Measurements from ENCODE around the gene TSPO2.

TSPO2 gene

GRCh38 chr6:41072836-41073202 lies 30.6 kb downstream of the TSPO2 start, which contains the start of gene NFYA:
NFYA (plus strand) TSS chr6:41072974; CDS start chr6:41079090, 6,116 bp downstream.
- Histone ChIP-seq H3K18ac (ENCODE audit: low read length) (peak within 1 kb of the TSS; percentile 100), H3K27ac (ENCODE audit: low read depth, low read length) (peak within 1 kb of the TSS; percentile 90), H4K91ac (ENCODE audit: low read depth, low read length) (peak within 1 kb of the TSS; percentile 100), H3K9ac (ENCODE audit: low read length) (peak within 1 kb of the TSS; percentile 95), H3K23ac (ENCODE audit: low read length) (no peak within 1 kb of the TSS), H3K4me2 (ENCODE audit: low read length) (peak within 1 kb of the TSS; percentile 95), H2AK5ac (ENCODE audit: low read length) (peak within 1 kb of the TSS; percentile 100), H3K27me3 (ENCODE audit: insufficient read depth, low read length) (no peaks in the 10 kb centered on the region), H3K79me2 (ENCODE audit: control insufficient read depth, insufficient read depth, low read length, poor library complexity) (peaks cover 21% of the 10 kb centered on the region), H3K14ac (ENCODE audit: low read length) (peak within 1 kb of the TSS; percentile 100), H2BK5ac (ENCODE audit: low read depth, low read length, poor library complexity) (peak within 1 kb of the TSS; percentile 99), H3K36me3 (ENCODE audit: control insufficient read depth in 1 of 2, insufficient read depth in 2 of 2, low read length in 2 of 2) (peaks cover 0 to 2% of the 10 kb centered on the region in 2 experiments), H3K4me3 (ENCODE audit: low read depth, low read length) (peak within 1 kb of the TSS; percentile 91), H4K12ac (ENCODE audit: low read depth, low read length) (peak within 1 kb of the TSS; percentile 100), H3K4ac (ENCODE audit: low read depth, low read length) (peak within 1 kb of the TSS; percentile 100), H2BK120ac (ENCODE audit: insufficient read depth, low read length, poor library complexity) (peak within 1 kb of the TSS; percentile 100), H2AFZ (ENCODE audit: insufficient read depth, low read length, poor library complexity) (peak within 1 kb of the TSS; percentile 100), H3K4me1 (ENCODE audit: control insufficient read depth in 1 of 2, insufficient read depth in 2 of 2, low read length in 2 of 2) (peaks cover 2 to 4% of the 10 kb centered on the region in 2 experiments), H2BK12ac (ENCODE audit: low read length) (peak within 1 kb of the TSS; percentile 52), H4K8ac (ENCODE audit: low read depth, low read length) (peak within 1 kb of the TSS; percentile 98), H3K9me3 (ENCODE audit: insufficient read depth, low read depth, low read length) (no peaks in the 10 kb centered on the region), H3K79me1 (ENCODE audit: low read length) (peaks cover 19% of the 10 kb centered on the region)
- DNase-seq = no peak
- WGBS (ENCODE audit: extremely low coverage, insufficient coverage, insufficient read length) = no CpG with 5 or more reads among the region's 37 CpGs

GRCh38 chr6:41073203-41073967 lies 31.1 kb downstream of the TSPO2 start:
- Histone ChIP-seq H2BK12ac (ENCODE audit: low read length) (peak overlapping the region; percentile 52), H3K9ac (ENCODE audit: low read length) (peak overlapping the region; percentile 95), H4K8ac (ENCODE audit: low read depth, low read length) (peak overlapping the region; percentile 97), H3K14ac (ENCODE audit: low read length) (peak overlapping the region; percentile 100), H4K91ac (ENCODE audit: low read depth, low read length) (peak overlapping the region; percentile 100), H3K27me3 (ENCODE audit: insufficient read depth, low read length) (no peaks in the 10 kb centered on the region), H3K79me2 (ENCODE audit: control insufficient read depth, insufficient read depth, low read length, poor library complexity) (peaks cover 21% of the 10 kb centered on the region), H3K4ac (ENCODE audit: low read depth, low read length) (peak overlapping the region; percentile 100), H3K9me3 (ENCODE audit: insufficient read depth, low read depth, low read length) (no peaks in the 10 kb centered on the region), H2AFZ (ENCODE audit: insufficient read depth, low read length, poor library complexity) (peak overlapping the region; percentile 100), H4K12ac (ENCODE audit: low read depth, low read length) (peak overlapping the region; percentile 100), H3K4me1 (ENCODE audit: control insufficient read depth in 1 of 2, insufficient read depth in 2 of 2, low read length in 2 of 2) (peaks cover 2 to 4% of the 10 kb centered on the region in 2 experiments), H3K27ac (ENCODE audit: low read depth, low read length) (peak overlapping the region; percentile 90), H3K18ac (ENCODE audit: low read length) (peak overlapping the region; percentile 100), H3K4me2 (ENCODE audit: low read length) (peak overlapping the region; percentile 95), H3K36me3 (ENCODE audit: control insufficient read depth in 1 of 2, insufficient read depth in 2 of 2, low read length in 2 of 2) (peaks cover 0 to 2% of the 10 kb centered on the region in 2 experiments), H2BK5ac (ENCODE audit: low read depth, low read length, poor library complexity) (peak overlapping the region; percentile 99), H3K4me3 (ENCODE audit: low read depth, low read length) (peak overlapping the region; percentile 91), H2AK5ac (ENCODE audit: low read length) (peak overlapping the region; percentile 100), H3K23ac (ENCODE audit: low read length) (no peak overlapping the region), H3K79me1 (ENCODE audit: low read length) (peaks cover 19% of the 10 kb centered on the region), H2BK120ac (ENCODE audit: insufficient read depth, low read length, poor library complexity) (peak overlapping the region; percentile 100)
- WGBS (ENCODE audit: extremely low coverage, insufficient coverage, insufficient read length) = no CpG with 5 or more reads among the region's 74 CpGs
- DNase-seq = peak; percentile 86 to 89

GRCh38 chr6:41073968-41074691 lies 31.9 kb downstream of the TSPO2 start:
- Histone ChIP-seq H3K4me1 (ENCODE audit: control insufficient read depth in 1 of 2, insufficient read depth in 2 of 2, low read length in 2 of 2) (peaks cover 2 to 4% of the 10 kb centered on the region in 2 experiments), H2BK120ac (ENCODE audit: insufficient read depth, low read length, poor library complexity) (no peak overlapping the region), H3K79me2 (ENCODE audit: control insufficient read depth, insufficient read depth, low read length, poor library complexity) (peaks cover 23% of the 10 kb centered on the region), H3K23ac (ENCODE audit: low read length) (no peak overlapping the region), H3K27me3 (ENCODE audit: insufficient read depth, low read length) (no peaks in the 10 kb centered on the region), H2AK5ac (ENCODE audit: low read length) (no peak overlapping the region), H2BK5ac (ENCODE audit: low read depth, low read length, poor library complexity) (no peak overlapping the region), H3K27ac (ENCODE audit: low read depth, low read length) (peak overlapping the region; percentile 90), H3K14ac (ENCODE audit: low read length) (no peak overlapping the region), H3K4me3 (ENCODE audit: low read depth, low read length) (peak overlapping the region; percentile 91), H3K4me2 (ENCODE audit: low read length) (peak overlapping the region; percentile 95), H3K18ac (ENCODE audit: low read length) (no peak overlapping the region), H3K9me3 (ENCODE audit: insufficient read depth, low read depth, low read length) (no peaks in the 10 kb centered on the region), H2AFZ (ENCODE audit: insufficient read depth, low read length, poor library complexity) (no peak overlapping the region), H4K12ac (ENCODE audit: low read depth, low read length) (no peak overlapping the region), H3K79me1 (ENCODE audit: low read length) (peaks cover 19% of the 10 kb centered on the region), H4K91ac (ENCODE audit: low read depth, low read length) (no peak overlapping the region), H3K4ac (ENCODE audit: low read depth, low read length) (peak overlapping the region; percentile 96), H4K8ac (ENCODE audit: low read depth, low read length) (no peak overlapping the region), H2BK12ac (ENCODE audit: low read length) (no peak overlapping the region), H3K36me3 (ENCODE audit: control insufficient read depth in 1 of 2, insufficient read depth in 2 of 2, low read length in 2 of 2) (peaks cover 2 to 3% of the 10 kb centered on the region in 2 experiments), H3K9ac (ENCODE audit: low read length) (peak overlapping the region; percentile 57)
- WGBS (ENCODE audit: extremely low coverage, insufficient coverage, insufficient read length) = no CpG with 5 or more reads among the region's 11 CpGs
- peak in 1 of 2 donors; percentile 11 for DNase-seq

- Histone ChIP-seq H3K27ac (ENCODE audit: low read depth, low read length) (no peak overlapping the region), H3K27me3 (ENCODE audit: insufficient read depth, low read length) (no peaks in the 10 kb centered on the region), H2AFZ (ENCODE audit: insufficient read depth, low read length, poor library complexity) (no peak overlapping the region), H2AK5ac (ENCODE audit: low read length) (no peak overlapping the region), H2BK120ac (ENCODE audit: insufficient read depth, low read length, poor library complexity) (no peak overlapping the region), H2BK5ac (ENCODE audit: low read depth, low read length, poor library complexity) (no peak overlapping the region), H3K4ac (ENCODE audit: low read depth, low read length) (peak overlapping the region; percentile 96), H4K12ac (ENCODE audit: low read depth, low read length) (no peak overlapping the region), H3K36me3 (ENCODE audit: control insufficient read depth in 1 of 2, insufficient read depth in 2 of 2, low read length in 2 of 2) (peaks cover 3 to 6% of the 10 kb centered on the region in 2 experiments), H3K4me1 (ENCODE audit: control insufficient read depth in 1 of 2, insufficient read depth in 2 of 2, low read length in 2 of 2) (peaks cover 2 to 4% of the 10 kb centered on the region in 2 experiments), H4K8ac (ENCODE audit: low read depth, low read length) (no peak overlapping the region), H3K9me3 (ENCODE audit: insufficient read depth, low read depth, low read length) (no peaks in the 10 kb centered on the region), H3K79me2 (ENCODE audit: control insufficient read depth, insufficient read depth, low read length, poor library complexity) (peaks cover 23% of the 10 kb centered on the region), H3K23ac (ENCODE audit: low read length) (no peak overlapping the region), H3K14ac (ENCODE audit: low read length) (no peak overlapping the region), H3K9ac (ENCODE audit: low read length) (no peak overlapping the region), H3K18ac (ENCODE audit: low read length) (no peak overlapping the region), H2BK12ac (ENCODE audit: low read length) (no peak overlapping the region), H3K4me2 (ENCODE audit: low read length) (peak overlapping the region; percentile 95), H3K4me3 (ENCODE audit: low read depth, low read length) (no peak overlapping the region), H3K79me1 (ENCODE audit: low read length) (peaks cover 19% of the 10 kb centered on the region), H4K91ac (ENCODE audit: low read depth, low read length) (no peak overlapping the region)
- WGBS (ENCODE audit: extremely low coverage, insufficient coverage, insufficient read length) = no CpG with 5 or more reads among the region's 11 CpGs
- no peak for DNase-seq
Measured at GRCh38 chr6:41074692-41075436, 32.6 kb downstream of the TSPO2 start.

All from trophoblast cell (in vitro differentiated cells and primary cell).